Smooth muscle cell of the coronary artery (primary cell): ENCODE data around the gene RIMKLB. TPM values are rescaled to one million over a fixed set of nuclear protein-coding genes. Genes with fewer than 3 reads are reported as not detected.

ENCODE experiments used
- total RNA-seq: library from RNA; depleted of rRNA; stranded (reverse); fragments of >200 nt; gene quantifications from 2 replicates; pipeline ENCODE4 v1.2.3, GENCODE V29; 2014; ENCODE audit warnings: low replicate concordance

The RIMKLB gene, protein sequence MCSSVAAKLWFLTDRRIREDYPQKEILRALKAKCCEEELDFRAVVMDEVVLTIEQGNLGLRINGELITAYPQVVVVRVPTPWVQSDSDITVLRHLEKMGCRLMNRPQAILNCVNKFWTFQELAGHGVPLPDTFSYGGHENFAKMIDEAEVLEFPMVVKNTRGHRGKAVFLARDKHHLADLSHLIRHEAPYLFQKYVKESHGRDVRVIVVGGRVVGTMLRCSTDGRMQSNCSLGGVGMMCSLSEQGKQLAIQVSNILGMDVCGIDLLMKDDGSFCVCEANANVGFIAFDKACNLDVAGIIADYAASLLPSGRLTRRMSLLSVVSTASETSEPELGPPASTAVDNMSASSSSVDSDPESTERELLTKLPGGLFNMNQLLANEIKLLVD
- 25.0 and 35.6 TPM in 2 replicates for total RNA-seq

DNA sequence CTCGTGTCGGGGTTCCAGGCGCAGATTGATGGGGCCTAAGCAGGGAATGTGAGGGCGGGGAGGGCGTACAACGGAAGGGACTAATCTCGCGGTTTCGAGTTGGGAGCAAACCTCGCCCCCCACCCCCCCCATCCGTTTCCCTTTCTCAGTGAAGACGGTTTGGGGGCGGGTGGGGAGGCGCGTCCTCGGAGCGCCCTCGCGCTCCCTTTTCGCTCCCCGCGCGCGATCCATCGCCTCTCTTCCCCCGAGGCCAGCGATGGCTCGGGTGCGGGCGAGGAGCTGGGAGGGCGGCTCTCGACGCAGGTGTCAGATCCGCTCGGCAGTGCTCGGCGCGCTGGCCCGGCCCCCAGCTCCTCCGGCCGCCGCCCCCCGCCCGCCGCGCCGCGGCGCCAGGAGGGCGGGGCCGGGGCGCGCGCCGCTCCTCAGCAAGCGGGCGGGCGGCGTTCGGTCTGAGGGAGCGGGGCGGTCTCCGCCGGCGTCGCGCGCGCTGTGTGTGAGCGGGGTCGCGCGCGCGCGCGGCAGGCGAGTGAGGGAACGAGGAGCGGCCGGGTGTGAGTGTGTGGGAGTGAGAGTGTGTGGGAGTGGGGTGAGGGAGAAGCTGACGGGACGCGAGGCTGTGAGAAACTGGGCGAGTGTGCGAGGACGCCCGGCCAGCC, at the start of gene RIMKLB:
TSS of gene RIMKLB (plus strand) at position 516 of the 656 bp plus-strand sequence. CDS start 15,876 bp downstream, outside the sequence.

DNA sequence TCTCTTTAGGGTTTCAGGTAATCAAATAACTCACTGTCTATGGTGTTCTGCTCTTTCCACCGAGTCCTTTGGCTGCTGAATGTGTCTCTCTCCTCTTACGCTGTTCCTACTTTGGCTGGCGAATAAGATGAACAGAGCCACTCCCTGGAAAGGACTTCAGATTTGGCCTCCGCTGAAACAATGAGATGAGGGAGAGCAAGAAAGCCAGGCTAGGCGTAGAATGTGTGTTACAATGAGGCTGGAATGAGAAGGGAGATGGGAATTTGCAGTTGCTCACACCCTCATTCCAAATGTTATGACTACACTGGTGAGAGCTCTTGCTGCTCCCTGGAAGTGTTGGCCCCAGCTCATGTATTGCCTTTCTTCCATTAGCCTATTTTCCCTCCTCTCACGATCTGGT, 35.2 kb upstream of the RIMKLB start, which contains the start of gene MFAP5:
TSS of gene MFAP5 (minus strand) at position 234 of the 400 bp plus-strand sequence. CDS start 722 bp downstream, outside the sequence.

DNA sequence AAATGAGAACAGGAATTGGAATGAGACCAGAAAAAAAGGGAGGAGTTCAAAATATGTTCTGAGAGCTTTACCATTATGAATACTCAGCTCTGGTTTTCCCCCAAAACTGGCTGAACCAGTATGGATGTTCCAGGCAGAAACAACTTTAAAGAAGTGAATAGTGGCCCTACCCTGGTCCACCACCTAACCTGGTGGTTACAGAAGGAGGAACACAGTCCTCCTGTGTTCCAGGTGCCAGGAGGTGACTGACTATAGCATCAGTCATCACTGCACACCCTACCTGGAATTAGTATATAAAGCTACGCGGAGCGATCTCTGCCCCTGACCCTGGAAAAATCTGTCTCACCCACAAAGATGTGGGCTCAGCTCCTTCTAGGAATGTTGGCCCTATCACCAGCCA, 124.5 kb downstream of the RIMKLB start, which contains the start of gene A2ML1:
TSS of gene A2ML1 (plus strand) at position 324 of the 400 bp plus-strand sequence. CDS start at position 355, 31 bp downstream.

Other genes with a start within 250 kb of the RIMKLB start
- gene CLEC6A, start 242.0 kb upstream of the RIMKLB start, total RNA-seq: not detected in 2 replicates
- not detected in 2 replicates for gene CLEC4D, start 184.5 kb upstream of the RIMKLB start, total RNA-seq
- gene CLEC4E, start 157.1 kb upstream of the RIMKLB start, total RNA-seq: not detected in 2 replicates
- gene AICDA, start 85.1 kb upstream of the RIMKLB start, total RNA-seq: 0.08 TPM in 1 of 2 replicates, not detected in the other
- gene MFAP5, start 35.2 kb upstream of the RIMKLB start, total RNA-seq: 124 and 415 TPM in 2 replicates
- gene A2ML1, start 124.6 kb downstream of the RIMKLB start, total RNA-seq: under 0.01 TPM in 1 of 2 replicates, not detected in the other
- gene PHC1, start 216.5 kb downstream of the RIMKLB start, total RNA-seq: 8.3 and 11.6 TPM in 2 replicates